Hepatic stellate cell (primary cell): ENCODE data around the gene SDC1.

Source experiments
- DNase-seq: peaks from one replicate; pipeline ENCODE4 v3.0.0; 2011; ENCODE audit warnings: low spot score

SDC1 gene

GRCh38 chr2:20170704-20171250 is 54.2 kb downstream of the SDC1 start:
- no peak for DNase-seq

- DNase-seq, result no peak
These were observed 54.9 kb downstream of the SDC1 start for GRCh38 chr2:20169796-20170703.

- DNase-seq, result no peak
These were observed 55.9 kb downstream of the SDC1 start for GRCh38 chr2:20168727-20169696.

- no peak for DNase-seq
These were observed 56.7 kb downstream of the SDC1 start for GRCh38 chr2:20168048-20168726.

GRCh38 chr2:20167356-20167755 is 57.6 kb downstream of the SDC1 start:
- no peak for DNase-seq

- no peak for DNase-seq
These were observed 59.0 kb downstream of the SDC1 start for GRCh38 chr2:20165677-20166509.

- no peak for DNase-seq
These were observed 60.0 kb downstream of the SDC1 start for GRCh38 chr2:20164734-20165478.

- no peak for DNase-seq
These were observed 60.7 kb downstream of the SDC1 start for GRCh38 chr2:20164061-20164733.

- no peak for DNase-seq
These were observed 65.4 kb downstream of the SDC1 start for GRCh38 chr2:20159411-20160070.

- DNase-seq, result no peak
These were observed 67.6 kb downstream of the SDC1 start for GRCh38 chr2:20157193-20157891.

GRCh38 chr2:20156836-20157192 is 68.1 kb downstream of the SDC1 start:
- DNase-seq, result no peak

- no peak for DNase-seq
These were observed 68.7 kb downstream of the SDC1 start for GRCh38 chr2:20156076-20156759.

GRCh38 chr2:20153131-20153851 is 71.6 kb downstream of the SDC1 start:
- no peak for DNase-seq

- DNase-seq, result no peak
These were observed 73.9 kb downstream of the SDC1 start for GRCh38 chr2:20150806-20151571.
